Keratinocyte (primary cell): ENCODE data around the gene MAST3. TPM values are rescaled to one million over a fixed set of nuclear protein-coding genes. Genes with fewer than 3 reads are reported as not detected.

Source experiments
- DNase-seq: peaks from one replicate; pipeline ENCODE4 v3.0.0-alpha.2; 2011; ENCODE audit warnings: low read depth, missing footprints, low spot score
- FAIRE-seq: peaks from 2 replicates; lab custom pipeline; 2011; peaks lifted over from hg19 to GRCh38; lab: Jason Lieb, UNC
- H2AFZ ChIP-seq: 2 replicates; pipeline ENCODE4 v1.6.0; 2012; ENCODE audit warnings: low read length, control low read depth, inconsistent platforms; ENCODE audit not compliant: control insufficient read depth
- H3K27ac ChIP-seq: 2 replicates; pipeline ENCODE4 v1.5.1; 2011; ENCODE audit warnings: low read length; ENCODE audit not compliant: control insufficient read depth, insufficient read depth
- H3K27me3 ChIP-seq: 3 replicates; pipeline ENCODE4 v1.6.0; 2011; ENCODE audit warnings: low read length; ENCODE audit not compliant: control insufficient read depth, insufficient read depth; ENCODE audit errors: extremely low read depth
- H3K36me3 ChIP-seq, 2 experiments: 2 replicates in 1 of 2; 3 replicates in 1 of 2; pipeline ENCODE4 v1.5.1; 2011; ENCODE audit warnings: low read length in 2 of 2, mild to moderate bottlenecking in 1 of 2; ENCODE audit not compliant: control insufficient read depth in 2 of 2, insufficient read depth in 2 of 2; ENCODE audit errors: extremely low read depth in 1 of 2
- H3K4me1 ChIP-seq: 3 replicates; pipeline ENCODE4 v1.5.1; 2011; ENCODE audit warnings: low read length; ENCODE audit not compliant: control insufficient read depth, insufficient read depth; ENCODE audit errors: extremely low read depth
- H3K4me2 ChIP-seq: 3 replicates; pipeline ENCODE4 v1.6.0; 2011; ENCODE audit warnings: low read depth, low read length; ENCODE audit not compliant: control insufficient read depth, insufficient read depth; ENCODE audit errors: extremely low read depth
- H3K4me3 ChIP-seq, 3 experiments: fragments of 200-600 bp in 1 of 3; sonication (generic) in 1 of 3; 2 replicates in 2 of 3; 3 replicates in 1 of 3; pipeline ENCODE4 v1.5.1; 2011 to 2016; ENCODE audit warnings: low read length in 3 of 3, mild to moderate bottlenecking in 3 of 3, control low read depth in 2 of 3, inconsistent platforms in 1 of 3, low read depth in 1 of 3, mixed read lengths in 1 of 3, mixed run types in 1 of 3, moderate library complexity in 1 of 3; ENCODE audit not compliant: control insufficient read depth in 2 of 3, insufficient read depth in 2 of 3; ENCODE audit errors: extremely low read depth in 1 of 3
- H3K79me2 ChIP-seq: 2 replicates; pipeline ENCODE4 v1.6.0; 2012; ENCODE audit warnings: low read length; ENCODE audit not compliant: control insufficient read depth, insufficient read depth
- H3K9ac ChIP-seq: 3 replicates; pipeline ENCODE4 v1.6.0; 2011; ENCODE audit warnings: low read length; ENCODE audit not compliant: control insufficient read depth, insufficient read depth; ENCODE audit errors: extremely low read depth
- H3K9me1 ChIP-seq: 3 replicates; pipeline ENCODE4 v1.6.0; 2011; ENCODE audit warnings: low read length; ENCODE audit not compliant: control insufficient read depth, insufficient read depth; ENCODE audit errors: extremely low read depth
- H3K9me3 ChIP-seq: 2 replicates; pipeline ENCODE4 v1.5.1; 2012; ENCODE audit warnings: low read depth, low read length; ENCODE audit not compliant: control insufficient read depth
- H4K20me1 ChIP-seq: 3 replicates; pipeline ENCODE4 v1.6.0; 2011; ENCODE audit warnings: low read length; ENCODE audit not compliant: control insufficient read depth, insufficient read depth; ENCODE audit errors: extremely low read depth
- EZH2 ChIP-seq: IDR thresholded peaks from one replicate; pipeline ENCODE4 v1.6.1; 2012; ENCODE audit warnings: inconsistent platforms, mild to moderate bottlenecking, low read length, moderate library complexity
- dilution Hi-C: fragments of 300-500 bp; cut with MboI; formaldehyde crosslinking; loops from one replicate; pipeline ENCODE4 v1.7.0; 2020; ENCODE audit warnings: low sequenced_read_pairs; ENCODE audit not compliant: extremely low pct_ligation_motif_present
- polyA plus RNA-seq, 5 experiments: library from polyadenylated mRNA; depleted of rRNA in 3 of 5; stranded (reverse) in 3 of 5; stranded (forward) in 1 of 5; unstranded in 1 of 5; fragments of >200 nt; gene quantifications; 1 replicate in 1 of 5; 2 replicates in 3 of 5; 3 replicates in 1 of 5; pipeline versions ENCODE4 v1.2.1 to v1.2.3, GENCODE V29; 2011 to 2012; ENCODE audit warnings: missing spikeins in 2 of 5, low read depth in 1 of 5, low replicate concordance in 1 of 5
- TF ChIP-seq, protein P1 (sequence below), 3 experiments: IDR thresholded peaks in 1 of 3; conservative IDR thresholded peaks in 1 of 3; optimal IDR thresholded peaks in 1 of 3; 2 replicates in 2 of 3; 3 replicates in 1 of 3; pipeline versions ENCODE3 to v1.5.1; 2011; ENCODE audit warnings: low read length in 3 of 3, mild to moderate bottlenecking in 3 of 3, moderate library complexity in 2 of 3, control low read depth in 1 of 3, inconsistent platforms in 1 of 3; ENCODE audit not compliant: insufficient read depth in 2 of 3; ENCODE audit errors: extremely low read depth in 1 of 3

The MAST3 gene
- polyA plus RNA-seq, 1 donor (not counting 4 experiments of a cell fraction or from before 2014, with no cell fraction given), result 0.73 TPM

DNA sequence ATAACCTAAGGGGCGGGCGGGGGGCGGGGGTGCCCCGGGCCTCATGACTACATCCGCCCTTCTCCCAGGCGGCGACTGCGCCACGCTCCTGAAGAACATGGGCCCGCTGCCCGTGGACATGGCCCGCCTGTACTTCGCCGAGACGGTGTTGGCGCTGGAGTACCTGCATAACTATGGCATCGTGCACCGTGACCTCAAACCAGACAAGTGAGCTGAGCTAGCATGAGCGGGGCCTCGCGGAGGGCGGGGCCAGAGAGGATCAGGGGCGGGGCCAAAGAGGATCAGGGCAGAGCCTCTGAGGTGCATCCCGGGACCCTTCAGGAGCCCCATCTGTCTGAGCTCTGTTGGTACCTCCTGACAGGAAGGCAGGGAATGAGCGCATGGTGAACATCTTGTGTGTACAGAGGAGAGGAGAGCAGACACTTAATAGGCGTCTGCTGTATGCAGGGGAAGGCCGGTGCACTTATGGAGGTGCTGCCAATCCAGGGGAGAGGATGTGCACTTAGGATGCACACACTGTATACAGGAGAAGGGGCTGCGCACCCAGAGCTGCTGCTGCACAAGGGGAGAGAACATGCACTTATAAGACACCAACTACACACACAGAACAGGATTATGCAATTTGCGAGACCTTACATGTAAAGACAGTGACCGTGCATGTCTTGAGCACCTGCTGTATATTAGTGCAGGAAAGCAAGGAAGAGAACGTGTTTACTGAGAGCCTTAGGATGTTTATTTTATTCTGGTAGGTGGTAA, 34.4 kb downstream of the MAST3 start:
- peaks cover 2% of the 10 kb centered on the region for H3K4me1 ChIP-seq
- H3K79me2 ChIP-seq, result no peaks in the 10 kb centered on the region
- H3K27me3 ChIP-seq, result no peaks in the 10 kb centered on the region
- H3K9me3 ChIP-seq, result no peaks in the 10 kb centered on the region
- H3K36me3 ChIP-seq, result peaks cover 0 to 12% of the 10 kb centered on the region in 2 experiments
- H3K9ac ChIP-seq, result no peak overlapping the region
- DNase-seq, result no peak
- no peaks in the 10 kb centered on the region for H3K9me1 ChIP-seq
- no peak for FAIRE-seq
- H3K4me2 ChIP-seq, result no peak overlapping the region
- H4K20me1 ChIP-seq, result no peaks in the 10 kb centered on the region
- TF ChIP-seq EZH2, result no peak
- TF ChIP-seq, protein P1, sequence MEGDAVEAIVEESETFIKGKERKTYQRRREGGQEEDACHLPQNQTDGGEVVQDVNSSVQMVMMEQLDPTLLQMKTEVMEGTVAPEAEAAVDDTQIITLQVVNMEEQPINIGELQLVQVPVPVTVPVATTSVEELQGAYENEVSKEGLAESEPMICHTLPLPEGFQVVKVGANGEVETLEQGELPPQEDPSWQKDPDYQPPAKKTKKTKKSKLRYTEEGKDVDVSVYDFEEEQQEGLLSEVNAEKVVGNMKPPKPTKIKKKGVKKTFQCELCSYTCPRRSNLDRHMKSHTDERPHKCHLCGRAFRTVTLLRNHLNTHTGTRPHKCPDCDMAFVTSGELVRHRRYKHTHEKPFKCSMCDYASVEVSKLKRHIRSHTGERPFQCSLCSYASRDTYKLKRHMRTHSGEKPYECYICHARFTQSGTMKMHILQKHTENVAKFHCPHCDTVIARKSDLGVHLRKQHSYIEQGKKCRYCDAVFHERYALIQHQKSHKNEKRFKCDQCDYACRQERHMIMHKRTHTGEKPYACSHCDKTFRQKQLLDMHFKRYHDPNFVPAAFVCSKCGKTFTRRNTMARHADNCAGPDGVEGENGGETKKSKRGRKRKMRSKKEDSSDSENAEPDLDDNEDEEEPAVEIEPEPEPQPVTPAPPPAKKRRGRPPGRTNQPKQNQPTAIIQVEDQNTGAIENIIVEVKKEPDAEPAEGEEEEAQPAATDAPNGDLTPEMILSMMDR (optimal IDR thresholded peaks at IDR 0.05 in 1 of 3, IDR thresholded peaks at IDR 0.05 in 1 of 3, conservative IDR thresholded peaks at IDR 0.05 in 1 of 3; ENCODE audit: extremely low read depth in 1 of 3, insufficient read depth in 2 of 3, low read length in 3 of 3), result no peak
- H3K27ac ChIP-seq, result no peak overlapping the region
- no peak overlapping the region for H3K4me3 ChIP-seq
- dilution Hi-C loops, result no loop called here
- no peak overlapping the region for H2AFZ ChIP-seq

DNA sequence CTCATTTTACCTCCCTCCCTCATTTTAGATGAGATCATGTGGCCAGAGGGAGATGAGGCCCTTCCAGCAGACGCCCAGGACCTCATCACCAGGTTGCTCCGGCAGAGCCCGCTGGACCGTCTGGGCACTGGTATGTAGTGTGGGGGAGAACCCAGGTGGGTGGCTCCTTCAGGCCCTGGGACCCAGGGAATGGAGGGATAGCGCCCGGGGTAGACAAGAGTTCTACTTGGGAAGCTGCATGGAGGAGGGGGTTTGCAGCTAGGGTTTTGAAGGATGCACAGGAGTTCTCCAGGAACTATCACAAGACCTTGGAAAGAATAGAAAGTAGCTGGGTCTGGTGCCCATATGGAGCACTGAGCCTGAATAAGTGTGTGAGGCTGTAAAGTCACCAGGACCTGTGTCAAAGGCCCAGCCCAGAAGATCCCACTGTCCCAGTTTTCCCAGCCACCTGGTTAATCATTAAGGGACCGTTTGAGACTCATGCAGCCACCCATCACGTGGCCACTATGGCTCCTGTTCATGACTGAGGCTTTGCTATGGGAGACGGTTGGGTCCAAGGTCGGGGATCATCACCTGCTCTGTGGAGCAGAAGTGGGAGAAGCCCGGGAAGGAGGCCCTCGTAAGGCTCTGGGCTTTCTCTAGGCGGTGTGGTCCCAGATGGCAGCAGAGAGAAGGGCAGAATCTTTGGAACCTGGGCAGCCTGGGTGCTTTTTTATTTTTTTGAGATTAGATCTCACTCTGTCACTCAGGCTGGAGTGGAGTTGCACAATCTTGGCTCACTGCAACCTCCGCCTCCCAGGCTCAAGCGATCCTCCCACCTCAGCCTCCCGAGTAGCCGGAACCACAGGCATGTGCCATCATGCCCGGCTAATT, 38.4 kb downstream of the MAST3 start:
- no peaks in the 10 kb centered on the region for H3K9me1 ChIP-seq
- no peak for TF ChIP-seq EZH2
- TF ChIP-seq, protein P1 (optimal IDR thresholded peaks at IDR 0.05 in 1 of 3, IDR thresholded peaks at IDR 0.05 in 1 of 3, conservative IDR thresholded peaks at IDR 0.05 in 1 of 3; ENCODE audit: extremely low read depth in 1 of 3, insufficient read depth in 2 of 3, low read length in 3 of 3), result no peak
- no peak for FAIRE-seq
- H2AFZ ChIP-seq, result no peak overlapping the region
- no peaks in the 10 kb centered on the region for H3K79me2 ChIP-seq
- DNase-seq, result no peak
- H3K9ac ChIP-seq, result no peak overlapping the region
- dilution Hi-C loops, result no loop called here
- no peak overlapping the region for H3K4me3 ChIP-seq
- H3K36me3 ChIP-seq, result peaks cover 0 to 8% of the 10 kb centered on the region in 2 experiments
- no peaks in the 10 kb centered on the region for H4K20me1 ChIP-seq
- H3K4me2 ChIP-seq, result no peak overlapping the region
- H3K4me1 ChIP-seq, result peaks cover 7% of the 10 kb centered on the region
- no peaks in the 10 kb centered on the region for H3K9me3 ChIP-seq
- H3K27me3 ChIP-seq, result no peaks in the 10 kb centered on the region
- no peak overlapping the region for H3K27ac ChIP-seq
